CD4-positive, alpha-beta T cell treated with Interleukin-17A for 4 hours (primary cell): ENCODE results near the gene FAM107B.
A peak's percentile ranks its signal among the peaks of the same experiment; 100 is the strongest.

Source experiments
- DNase-seq: peaks from one replicate; pipeline ENCODE4 v3.0.0-alpha.2; 2020; ENCODE audit warnings: mixed read lengths

Gene FAM107B

DNA sequence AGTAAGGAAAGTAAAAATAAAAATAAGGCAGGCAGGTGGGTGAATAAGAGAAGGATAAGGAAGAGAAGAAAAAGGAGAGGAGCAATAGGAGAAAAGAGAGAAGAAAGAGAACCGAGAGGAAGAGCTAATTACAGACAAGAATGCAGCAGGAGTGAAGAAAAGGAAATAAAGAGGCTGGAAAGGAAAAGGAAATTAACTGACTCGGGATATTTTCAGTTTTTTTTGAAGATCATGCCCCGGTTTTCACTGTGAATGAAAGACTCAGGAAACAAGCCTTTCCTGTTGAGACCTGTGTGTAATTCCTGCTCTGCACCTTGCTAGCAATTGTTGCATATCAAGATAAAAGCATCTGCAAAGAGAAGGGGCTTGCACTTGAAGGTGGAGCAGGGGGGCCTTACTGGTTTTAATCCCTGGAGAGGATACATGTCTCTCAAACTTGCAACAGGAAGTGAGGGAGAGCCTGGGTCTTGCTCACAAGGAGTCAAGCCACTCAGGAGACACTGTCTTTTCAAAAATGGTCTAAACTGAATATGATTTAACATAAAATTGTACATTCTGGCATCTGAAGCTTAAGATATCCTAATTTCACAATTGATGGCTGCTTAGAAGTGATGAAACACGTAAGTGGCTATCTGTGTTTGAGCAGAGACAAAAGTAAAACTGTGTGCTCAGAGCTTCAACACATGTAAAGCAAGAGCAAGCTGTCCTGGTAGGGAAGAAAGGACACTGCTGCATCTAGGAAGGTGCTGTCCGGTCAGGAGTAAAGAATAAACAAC, 157.6 kb downstream of the FAM107B start:
- no peak for DNase-seq

DNA sequence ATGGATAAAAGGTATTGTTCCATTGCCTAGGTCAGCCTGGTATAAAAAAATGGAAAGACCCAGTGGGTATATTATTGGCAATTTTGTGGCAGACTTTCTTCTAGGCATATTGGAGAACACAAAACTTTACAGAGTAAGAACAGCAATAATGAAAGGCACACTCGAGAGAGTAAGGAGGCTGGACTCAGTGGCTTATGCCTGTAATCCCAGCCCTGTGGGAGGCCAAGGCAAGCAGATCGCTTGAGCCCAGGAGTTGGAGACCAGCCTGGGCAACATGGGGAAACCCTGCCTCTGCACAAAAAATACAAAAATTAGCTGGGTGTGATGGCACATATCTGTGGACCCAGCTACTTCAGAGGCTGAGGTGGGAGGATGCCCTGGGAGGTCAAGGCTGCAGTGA, 158.2 kb downstream of the FAM107B start:
- no peak for DNase-seq

DNA sequence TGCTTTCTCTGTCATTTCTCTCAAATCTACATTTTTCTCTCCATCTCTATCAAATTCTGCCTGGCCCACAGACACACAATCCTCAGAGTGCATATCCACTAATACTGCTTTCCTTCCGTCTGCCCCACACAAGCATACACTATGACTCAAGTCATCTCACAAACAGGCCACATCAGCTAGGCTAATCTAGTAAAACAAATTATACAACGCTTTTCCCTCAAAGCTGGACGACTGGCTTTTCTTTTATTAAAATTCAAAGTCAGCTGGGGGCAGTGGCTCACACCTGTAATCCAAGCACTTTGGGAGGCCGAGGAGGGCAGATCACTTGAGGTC, 161.1 kb downstream of the FAM107B start:
- no peak for DNase-seq

DNA sequence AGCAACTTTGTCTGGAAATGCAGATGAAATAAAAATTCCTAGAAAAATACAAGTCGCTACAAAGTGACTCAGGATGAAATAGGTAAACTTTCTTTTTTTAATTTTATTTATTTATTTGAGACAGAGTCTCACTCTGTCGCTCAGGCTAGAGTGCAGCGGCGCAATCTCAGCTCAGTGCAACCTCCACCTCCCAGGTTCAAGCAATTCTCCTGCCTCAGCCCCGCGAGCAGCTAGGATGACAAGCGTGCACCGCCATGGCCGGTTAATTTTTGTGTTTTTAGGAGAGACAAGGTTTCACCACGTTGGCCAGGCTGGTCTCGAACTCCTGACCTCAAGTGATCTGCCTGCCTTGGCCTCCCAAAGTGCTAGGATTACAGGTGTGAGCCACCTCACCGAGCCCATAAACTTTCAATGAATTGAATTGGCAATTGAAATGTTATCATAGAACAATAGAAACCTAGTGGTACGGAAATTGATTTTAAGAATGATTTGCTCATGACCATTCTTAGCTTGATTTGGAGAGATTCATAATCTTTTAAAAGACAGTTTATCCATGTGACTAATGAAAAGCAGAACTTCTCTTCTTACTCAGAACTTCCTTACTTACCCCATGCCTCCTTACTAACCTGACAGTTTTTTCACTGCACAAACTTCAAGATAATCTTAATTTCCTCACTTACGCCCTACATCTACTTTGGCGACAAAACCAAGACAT, 161.7 kb downstream of the FAM107B start:
- no peak for DNase-seq

DNA sequence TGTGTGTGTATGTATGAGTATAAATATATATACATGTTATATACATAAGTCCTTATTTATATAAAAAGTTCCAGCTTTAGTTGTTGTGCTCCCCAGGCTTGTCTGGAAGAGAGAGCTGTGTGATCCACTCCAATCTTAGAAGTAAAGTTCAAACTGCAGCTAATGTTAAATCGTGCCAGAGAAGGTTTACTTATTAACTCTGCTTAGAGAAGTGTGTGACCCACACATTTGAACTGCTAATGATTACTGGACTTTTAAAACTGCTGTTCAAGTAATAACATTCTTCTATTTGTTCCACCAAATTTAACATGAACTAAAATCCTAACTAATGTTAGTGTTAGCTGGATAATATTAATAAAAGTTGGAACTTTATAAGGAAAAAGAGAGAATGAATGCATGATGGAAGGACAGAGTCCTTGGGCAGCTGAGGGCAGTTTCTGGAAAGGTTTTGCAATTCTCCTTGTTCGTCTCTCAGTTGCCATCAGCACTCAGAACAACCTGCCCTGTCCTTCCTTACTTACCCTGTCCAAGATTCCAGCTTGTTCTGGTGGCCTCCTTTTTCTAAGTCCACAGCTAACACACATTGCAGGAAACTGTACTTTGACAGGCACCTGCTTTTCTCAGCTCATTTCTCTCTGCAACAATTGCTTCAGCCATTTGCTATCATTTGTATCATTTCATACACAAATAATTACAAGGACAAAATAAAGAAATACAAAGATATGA, 162.6 kb downstream of the FAM107B start:
- DNase-seq, result no peak

DNA sequence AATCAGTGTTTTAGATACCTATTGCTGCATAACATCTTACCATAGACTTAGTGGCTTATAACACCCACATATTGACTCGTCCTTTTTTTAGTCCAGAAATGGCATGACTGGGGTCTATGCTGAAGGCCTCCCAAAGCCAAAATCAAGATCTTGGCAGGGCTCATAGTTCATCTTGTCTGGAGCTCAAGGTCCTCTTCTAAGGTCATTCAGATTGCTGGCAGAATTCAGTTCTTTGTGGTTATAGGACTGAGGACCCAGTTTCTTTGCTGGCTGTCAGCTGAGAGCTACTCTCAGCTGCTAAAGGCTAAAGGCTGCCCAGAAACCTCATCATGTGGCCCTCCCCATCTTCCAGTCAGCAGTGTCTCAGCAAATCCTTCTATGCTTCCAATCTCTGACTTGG, 165.5 kb downstream of the FAM107B start:
- DNase-seq, result no peak

DNA sequence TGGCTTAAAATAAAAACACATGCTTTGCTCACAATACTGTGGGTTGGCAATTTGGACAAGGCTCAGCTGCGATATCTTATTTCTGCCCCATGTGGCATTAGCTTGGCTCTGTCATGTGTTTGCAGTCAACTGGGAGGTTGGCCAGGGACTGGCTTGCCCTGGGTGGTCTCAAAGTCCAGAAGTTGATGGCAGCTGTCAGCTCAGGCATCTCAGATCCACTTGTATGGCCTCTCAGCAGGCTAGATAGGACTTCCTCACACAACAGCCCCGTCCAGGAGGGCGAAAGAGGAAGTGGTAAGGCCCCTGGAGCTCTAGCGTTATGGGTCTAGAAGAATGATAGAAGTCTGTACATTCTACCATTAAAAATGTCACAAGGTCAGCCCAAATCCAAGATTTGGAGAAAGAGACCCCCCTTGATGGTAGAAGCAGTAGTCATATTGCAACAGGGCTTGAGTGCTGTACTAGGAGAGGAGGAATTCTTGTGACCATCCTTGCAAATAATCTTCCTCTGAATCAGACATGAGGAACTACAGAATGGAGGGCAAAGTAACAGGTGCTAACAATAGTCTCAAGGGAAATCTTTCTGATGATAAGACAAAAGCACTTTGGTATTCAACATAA, 166.2 kb downstream of the FAM107B start:
- DNase-seq, result no peak

DNA sequence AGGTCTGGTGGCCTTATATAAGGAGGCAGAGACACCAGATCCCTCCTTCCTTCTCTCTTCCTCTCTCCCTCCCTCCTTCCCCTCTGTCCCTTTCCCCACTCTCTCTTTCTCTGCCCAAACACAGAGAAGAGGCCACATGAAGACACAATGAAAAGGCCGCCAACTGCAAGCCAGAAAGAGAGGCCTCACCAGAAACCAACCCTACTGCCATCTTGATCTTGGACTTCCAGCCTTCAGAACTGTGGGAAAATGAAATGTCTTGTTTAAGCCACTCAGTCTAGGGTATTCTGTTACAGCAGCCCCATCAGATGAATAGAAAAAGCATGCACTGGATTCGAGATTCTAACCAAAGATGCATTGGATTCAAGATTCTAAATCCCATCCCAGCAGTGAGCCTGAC, 168.1 kb downstream of the FAM107B start:
- DNase-seq, result no peak

DNA sequence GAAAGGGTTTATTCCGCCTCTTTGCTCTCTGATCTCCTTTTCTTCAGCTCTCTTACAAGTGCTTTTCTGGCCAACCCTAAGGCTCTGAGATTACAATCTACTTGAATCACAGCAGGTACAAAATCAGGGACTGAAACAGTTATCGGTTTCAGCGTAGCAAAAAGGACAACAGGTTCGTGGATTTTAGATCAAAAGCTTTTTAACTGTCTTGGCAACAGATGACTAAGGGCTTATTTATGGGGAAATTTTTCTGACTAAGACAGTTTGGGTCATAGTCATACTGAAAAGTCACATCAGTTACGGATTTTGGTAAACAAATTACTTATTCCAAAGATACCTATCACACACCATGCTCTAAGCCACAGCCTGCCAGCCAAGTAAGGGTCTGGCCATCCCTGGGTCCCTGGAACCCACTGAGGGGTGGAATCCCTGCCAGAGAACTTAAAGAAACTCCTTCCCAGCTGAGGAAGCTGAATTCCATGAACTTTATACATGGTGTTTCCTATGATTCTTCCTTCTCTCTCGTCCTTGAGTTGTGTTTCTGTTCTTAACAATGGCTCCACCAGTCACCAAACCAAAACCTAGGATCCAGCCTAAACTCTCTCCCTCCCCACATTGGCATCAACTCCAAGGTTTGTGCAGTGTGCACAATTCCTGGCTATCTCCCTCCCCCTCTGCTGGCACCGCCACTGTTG, 169.3 kb downstream of the FAM107B start:
- DNase-seq, result peak; percentile 44

DNA sequence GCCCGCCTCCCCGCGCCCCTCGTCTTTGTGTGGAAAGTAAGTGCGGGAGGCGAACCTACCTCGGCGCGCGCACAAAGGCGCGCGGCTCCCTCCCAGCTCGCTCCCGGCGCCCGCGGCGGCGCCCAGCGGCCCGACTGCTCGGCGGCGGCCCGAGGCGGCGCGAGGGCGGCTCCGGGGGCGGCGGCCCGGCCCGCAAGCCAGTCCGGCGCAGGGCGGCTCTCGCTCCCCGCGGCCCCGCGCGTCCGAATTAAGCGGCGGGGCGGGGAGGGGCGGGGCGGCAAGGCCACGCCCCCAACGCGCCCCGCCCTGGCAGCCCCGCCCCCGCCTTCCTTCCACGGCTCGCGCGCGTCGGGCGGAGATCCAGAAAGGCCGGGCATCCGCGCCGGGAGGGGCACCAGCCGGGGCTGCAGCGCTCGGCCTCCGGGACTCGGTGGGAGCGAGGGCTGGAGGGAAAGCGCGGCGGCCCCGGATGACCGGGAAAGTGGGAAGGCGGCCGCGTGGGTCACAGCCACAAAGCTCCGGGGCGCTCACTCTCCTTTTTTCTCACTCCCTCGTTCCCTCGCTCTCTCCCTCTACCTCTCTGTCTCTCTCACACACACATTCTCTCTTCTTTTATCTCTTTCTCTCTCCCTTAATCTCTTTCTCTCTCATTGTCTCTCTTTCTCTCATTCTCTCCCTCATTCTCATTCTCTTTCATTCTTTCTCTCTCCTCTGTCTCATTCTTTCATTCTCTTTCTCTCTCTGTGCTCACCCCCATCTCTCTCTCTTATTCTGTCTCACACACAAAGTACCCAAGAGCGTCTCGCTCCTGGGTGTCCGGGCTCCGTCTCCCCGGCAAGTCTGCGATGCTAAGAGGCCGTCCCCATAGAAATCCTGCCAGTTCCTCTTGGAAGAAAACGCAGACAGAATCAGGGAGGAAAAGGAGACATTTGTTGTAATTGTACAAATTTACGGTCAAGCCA, 170.2 kb downstream of the FAM107B start:
- DNase-seq, result peak; percentile 80

DNA sequence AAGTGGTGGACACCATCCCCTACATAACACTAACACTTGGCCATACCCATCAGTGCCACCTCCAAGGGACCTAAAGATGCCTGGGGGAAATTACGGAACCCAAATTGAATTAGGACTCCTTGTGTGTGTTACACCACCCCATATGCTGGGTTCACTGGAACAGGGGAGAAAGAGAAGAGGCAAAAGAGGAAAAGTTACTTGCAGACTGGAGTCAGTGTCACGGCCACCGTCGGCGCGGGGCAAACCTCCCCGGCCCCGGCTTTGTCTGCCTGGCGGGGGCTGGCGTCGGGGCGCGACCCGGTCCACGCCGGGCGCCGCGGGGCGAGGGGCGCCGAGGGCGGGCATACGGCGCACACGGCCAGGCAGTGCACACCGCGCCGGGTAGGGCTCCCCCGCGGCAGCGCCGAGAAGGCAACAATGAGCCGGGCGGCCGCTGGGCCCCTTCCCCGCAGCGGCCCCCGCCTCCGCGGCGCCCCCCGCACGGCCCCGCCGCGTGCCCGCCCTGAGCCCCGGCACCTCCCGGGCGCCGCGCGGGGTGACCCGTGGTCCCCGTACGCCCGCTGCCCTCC, 171.1 kb downstream of the FAM107B start:
- peak; percentile 39 for DNase-seq

DNA sequence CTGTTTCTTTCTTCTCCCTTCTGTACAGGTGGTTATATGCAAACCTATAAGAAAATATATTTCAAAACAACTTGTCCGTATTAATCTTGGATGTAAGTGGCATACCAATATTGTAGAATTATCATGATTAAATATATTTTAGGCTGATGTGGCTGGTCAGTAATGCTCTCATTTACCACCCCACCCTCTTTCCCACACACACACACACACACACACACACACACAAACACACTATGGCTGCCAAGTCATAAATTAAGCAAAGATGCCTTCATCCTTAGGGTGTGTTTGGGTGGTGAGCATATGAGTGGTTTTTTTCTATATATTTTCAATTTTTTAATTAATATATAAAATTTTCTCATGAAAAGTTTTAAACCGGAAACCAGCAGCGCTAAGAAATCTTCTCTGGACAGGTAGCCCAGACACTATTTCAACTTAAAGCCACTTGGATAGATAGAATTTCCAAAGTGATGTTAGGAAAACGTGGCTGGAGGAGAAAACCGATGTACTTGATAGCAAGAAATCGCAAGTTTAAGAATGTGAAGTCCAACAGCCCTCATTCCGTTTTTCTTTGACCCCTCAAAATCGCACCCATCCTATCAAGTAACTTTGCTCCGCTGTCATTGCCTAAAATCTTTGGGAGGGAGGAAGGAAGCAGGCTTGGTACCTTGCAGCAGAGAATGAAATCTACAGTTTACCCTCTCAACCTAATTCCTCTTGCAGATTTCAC, 171.7 kb downstream of the FAM107B start:
- no peak for DNase-seq

DNA sequence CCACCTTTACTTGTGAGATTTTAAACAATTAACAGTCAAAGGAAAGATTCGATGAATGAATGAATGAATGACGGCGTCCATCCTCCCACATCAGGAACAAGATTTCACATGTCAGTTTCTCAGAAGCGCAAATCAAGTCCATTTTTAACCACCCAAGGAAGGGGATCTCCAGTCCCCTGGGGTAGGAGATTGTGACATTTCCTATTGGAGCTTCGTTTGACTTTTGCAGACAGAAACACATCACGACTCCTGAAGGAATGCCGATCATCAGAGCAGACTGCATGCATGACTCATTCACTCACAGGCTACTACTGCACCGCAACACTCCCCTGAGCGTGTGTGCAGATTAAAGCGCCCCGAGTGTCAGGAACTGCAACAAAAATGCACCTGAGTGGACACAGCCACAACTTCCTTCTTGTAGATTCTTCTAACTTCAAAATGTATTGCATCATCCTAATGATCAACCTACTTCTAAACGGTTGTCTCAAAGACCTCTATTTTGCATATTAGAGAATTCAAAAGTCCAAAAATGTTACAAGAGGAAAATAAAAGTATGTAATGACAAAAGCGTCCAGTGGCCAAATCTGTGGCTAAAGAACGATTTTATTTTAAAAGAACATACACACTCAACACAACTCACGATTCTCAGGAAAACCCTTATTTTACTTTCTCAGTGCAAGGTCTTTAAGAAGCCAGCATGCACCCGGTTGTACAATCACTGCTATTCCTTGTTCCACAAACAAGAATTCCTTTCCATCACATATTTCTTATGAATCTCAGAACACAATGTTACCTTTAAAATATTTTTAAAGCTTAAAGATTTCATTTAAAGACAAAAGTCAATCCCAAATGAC, 172.6 kb downstream of the FAM107B start:
- DNase-seq, result peak; percentile 74

DNA sequence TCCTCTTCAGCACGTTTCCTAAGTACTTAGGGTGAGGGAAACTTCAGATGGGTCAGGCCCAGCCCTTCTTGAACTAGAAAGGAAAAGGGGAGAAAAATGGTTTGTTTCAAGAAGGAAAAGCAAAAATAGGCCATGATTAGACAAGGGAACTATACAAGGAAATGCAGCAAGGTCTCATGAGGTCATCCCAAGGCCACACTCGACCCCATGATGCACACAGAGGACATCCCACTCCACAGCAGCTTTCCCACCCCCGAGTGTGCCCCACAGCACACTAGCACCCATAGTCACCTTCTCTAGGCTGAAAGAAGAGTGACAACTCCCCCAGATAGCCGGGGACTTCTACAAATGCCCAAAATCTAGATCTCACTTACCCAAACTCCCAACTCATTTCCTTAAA, 173.4 kb downstream of the FAM107B start:
- DNase-seq, result no peak

DNA sequence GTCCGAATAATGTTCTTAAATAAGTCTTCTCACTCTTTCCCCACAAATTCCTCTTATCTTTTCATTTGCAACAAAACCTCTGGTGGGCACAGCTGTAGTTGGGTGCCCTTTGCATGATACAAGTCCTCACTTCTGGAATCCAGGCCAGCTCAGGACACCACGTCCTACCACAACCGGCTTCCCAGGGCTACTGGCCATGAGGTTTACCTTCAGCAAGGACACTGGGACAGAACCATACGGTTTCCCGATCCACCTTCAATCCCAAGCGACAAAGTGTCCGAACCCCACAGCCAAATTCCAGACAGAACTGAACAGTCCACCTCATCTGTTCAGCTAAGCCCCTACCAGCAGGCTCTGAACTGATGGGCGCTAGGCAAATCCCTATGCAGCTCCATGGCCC, 174.6 kb downstream of the FAM107B start:
- DNase-seq, result no peak

DNA sequence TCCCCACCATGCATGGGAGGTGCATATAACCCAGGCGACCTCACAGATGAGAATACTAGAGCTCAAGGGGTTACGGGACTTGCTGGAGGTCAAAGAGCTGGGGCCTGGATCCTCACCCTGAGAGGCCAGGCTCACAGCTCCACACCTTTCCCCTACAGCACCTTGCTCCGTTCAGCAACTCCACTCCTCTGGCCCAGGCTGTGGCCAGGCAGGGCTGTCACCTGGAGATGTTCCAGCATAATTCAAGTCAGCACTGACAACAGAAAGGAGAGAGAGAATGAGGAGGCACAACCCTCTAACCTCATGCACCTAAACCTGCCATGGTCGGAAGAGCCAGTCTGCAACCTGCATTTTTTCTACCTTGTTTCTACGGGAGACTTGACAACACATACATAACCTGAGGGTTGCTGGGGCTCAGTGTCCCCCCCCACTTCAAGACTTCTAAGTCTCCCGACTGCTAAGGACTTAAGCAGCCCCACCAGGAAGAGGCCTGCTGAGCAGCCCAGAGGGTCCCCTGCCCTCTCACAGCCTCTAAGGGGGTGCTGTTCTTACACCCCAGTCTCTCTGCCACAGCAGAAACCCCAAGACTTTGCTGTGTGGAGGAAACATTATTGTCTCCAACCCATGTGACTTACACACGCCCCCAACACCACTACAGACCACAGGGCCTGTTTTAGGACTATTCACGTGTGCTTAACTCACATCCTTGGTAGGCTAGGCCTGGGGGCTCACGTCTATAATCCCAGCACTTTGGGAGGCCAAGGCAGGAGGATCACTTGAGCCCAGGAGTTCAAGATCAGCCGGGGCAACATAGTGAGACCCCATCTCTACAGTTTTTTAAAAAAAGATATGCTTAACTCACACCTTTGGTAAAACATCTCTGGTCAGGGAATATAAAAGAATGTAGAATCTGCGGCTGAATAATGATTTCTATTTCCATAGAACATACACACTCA, 175.6 kb downstream of the FAM107B start:
- DNase-seq, result no peak

DNA sequence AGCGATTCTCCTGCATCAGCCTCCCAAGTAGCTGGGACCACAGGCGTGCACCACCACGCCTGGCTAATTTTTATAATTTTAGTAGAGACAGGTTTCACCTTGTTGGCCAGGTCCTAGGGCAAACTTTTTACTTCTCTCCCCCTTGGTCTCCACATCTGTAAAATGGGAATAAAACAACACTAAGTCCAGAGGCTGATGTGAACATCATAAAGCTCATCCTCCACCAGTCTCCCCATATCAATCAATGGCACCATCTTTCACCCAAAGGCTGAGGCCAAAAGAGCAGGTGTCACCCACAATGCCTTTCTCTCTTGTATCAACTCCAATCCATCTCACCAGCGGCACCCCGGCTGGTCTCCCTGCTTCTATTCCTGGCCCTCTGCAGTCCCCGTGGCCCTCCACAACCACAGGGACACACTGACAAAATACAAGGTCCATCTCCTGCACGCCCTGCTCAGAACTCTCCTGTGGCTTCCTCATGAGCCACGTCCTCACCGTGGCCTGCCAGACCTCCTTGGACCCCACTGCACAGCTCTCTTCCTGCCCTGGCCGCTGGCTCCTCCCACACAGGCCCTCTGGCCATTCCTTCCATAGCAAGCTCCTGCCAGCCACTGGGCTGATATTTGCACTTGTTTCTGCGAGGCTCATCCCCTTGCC, 179.0 kb downstream of the FAM107B start:
- no peak for DNase-seq
